Large intestine (tissue), 3 donors: ENCODE data around the gene COL18A1. TPM values are rescaled to one million over a fixed set of nuclear protein-coding genes. Genes with fewer than 3 reads are reported as not detected.
"Not testable (repeated sequence)": the region's sequence is repeated elsewhere in the genome, so short reads cannot be mapped to it uniquely, and the experiment has no call there.

ENCODE experiments used
- DNase-seq, 2 donors: peaks; one replicate each; pipeline versions ENCODE4 v3.0.0 to v3.0.0-alpha.2; 2013
- H3K27ac ChIP-seq: one replicate; pipeline ENCODE4 v1.5.1; 2013; ENCODE audit warnings: low read length
- H3K27me3 ChIP-seq: 2 replicates; pipeline ENCODE4 v1.6.1; 2013; ENCODE audit warnings: low read length; ENCODE audit not compliant: control insufficient read depth, insufficient read depth
- H3K36me3 ChIP-seq: 2 replicates; pipeline ENCODE4 v1.6.1; 2013; ENCODE audit warnings: low read length; ENCODE audit not compliant: control insufficient read depth, insufficient read depth
- H3K4me1 ChIP-seq: one replicate; pipeline ENCODE4 v1.6.1; 2013; ENCODE audit warnings: low read length; ENCODE audit not compliant: control insufficient read depth, insufficient read depth
- H3K4me3 ChIP-seq: one replicate; pipeline ENCODE4 v1.5.1; 2013; ENCODE audit warnings: low read length
- H3K9me3 ChIP-seq: one replicate; pipeline ENCODE4 v1.6.1; 2013; ENCODE audit warnings: mild to moderate bottlenecking, low read depth, low read length, moderate library complexity; ENCODE audit not compliant: control insufficient read depth
- WGBS: methylation state at CpG from one replicate; pipeline ENCODE4 v1.1.5; 2013; ENCODE audit warnings: low lambda C conversion rate; ENCODE audit not compliant: insufficient coverage; 5-methylcytosine and 5-hydroxymethylcytosine counted together
- polyA plus RNA-seq: library from polyadenylated mRNA; unstranded; fragments of 120-200 nt; gene quantifications from one replicate; pipeline ENCODE4 v1.2.1, GENCODE V29; 2013

The COL18A1 gene
- polyA plus RNA-seq, 1 donor: 44.4 TPM

- H3K4me1 ChIP-seq: peaks cover 4% of the 10 kb centered on the region
- WGBS: 80% methylated on average over 1 of the region's 14 CpGs
Observed at GRCh38 chr21:45366931-45367401, 38.0 kb upstream of the COL18A1 start.

GRCh38 chr21:45367402-45368351 is 37.3 kb upstream of the COL18A1 start:
- H3K4me1 ChIP-seq: peaks cover 4% of the 10 kb centered on the region
- DNase-seq: no peak
- no CpG with 5 or more reads among the region's 25 CpGs for WGBS
- no peak overlapping the region for H3K4me3 ChIP-seq
- no peaks in the 10 kb centered on the region for H3K27me3 ChIP-seq
- H3K27ac ChIP-seq: no peak overlapping the region
- H3K36me3 ChIP-seq: no peaks in the 10 kb centered on the region
- H3K9me3 ChIP-seq: no peaks in the 10 kb centered on the region

More at GRCh38 chr21:45366931-45367401, 38.0 kb upstream of the COL18A1 start:
- Histone ChIP-seq H3K27me3 (no peaks in the 10 kb centered on the region), H3K36me3 (no peaks in the 10 kb centered on the region), H3K27ac (no peak overlapping the region), H3K9me3 (no peaks in the 10 kb centered on the region), H3K4me3 (no peak overlapping the region)
- DNase-seq: no peak

- WGBS: 80% methylated on average over 1 of the region's 23 CpGs
- not testable (repeated sequence) for H3K36me3 ChIP-seq, H3K9me3 ChIP-seq, H3K4me3 ChIP-seq, H3K27me3 ChIP-seq, H3K27ac ChIP-seq, H3K4me1 ChIP-seq, DNase-seq
Observed at GRCh38 chr21:45369018-45369417, 35.9 kb upstream of the COL18A1 start.

- no CpG with 5 or more reads among the region's 14 CpGs for WGBS
- Histone ChIP-seq H3K9me3 (peaks cover 4% of the 10 kb centered on the region), H3K36me3 (no peaks in the 10 kb centered on the region), H3K4me3 (no peak overlapping the region), H3K4me1 (no peaks in the 10 kb centered on the region), H3K27me3 (no peaks in the 10 kb centered on the region), H3K27ac (no peak overlapping the region)
- DNase-seq: no peak
Observed at GRCh38 chr21:45370575-45370974, 34.4 kb upstream of the COL18A1 start.

GRCh38 chr21:45371081-45371480 is 33.9 kb upstream of the COL18A1 start:
- no peaks in the 10 kb centered on the region for H3K27me3 ChIP-seq
- no peak overlapping the region for H3K27ac ChIP-seq
- DNase-seq: no peak
- no peaks in the 10 kb centered on the region for H3K36me3 ChIP-seq
- peaks cover 4% of the 10 kb centered on the region for H3K9me3 ChIP-seq
- no peak overlapping the region for H3K4me3 ChIP-seq
- H3K4me1 ChIP-seq: no peaks in the 10 kb centered on the region
- no CpG with 5 or more reads among the region's 13 CpGs for WGBS

- DNase-seq: no peak
- H3K27me3 ChIP-seq: no peaks in the 10 kb centered on the region
- no peaks in the 10 kb centered on the region for H3K4me1 ChIP-seq
- H3K4me3 ChIP-seq: no peak overlapping the region
- no CpG with 5 or more reads among the region's 5 CpGs for WGBS
- H3K36me3 ChIP-seq: no peaks in the 10 kb centered on the region
- no peak overlapping the region for H3K27ac ChIP-seq
- peaks cover 4% of the 10 kb centered on the region for H3K9me3 ChIP-seq
Observed at GRCh38 chr21:45371655-45372054, 33.3 kb upstream of the COL18A1 start.

GRCh38 chr21:45372732-45373355 is 32.1 kb upstream of the COL18A1 start:
- no peak overlapping the region for H3K27ac ChIP-seq
- H3K9me3 ChIP-seq: peaks cover 4% of the 10 kb centered on the region
- 100% methylated on average over 1 of the region's 7 CpGs for WGBS
- H3K4me3 ChIP-seq: no peak overlapping the region
- no peaks in the 10 kb centered on the region for H3K4me1 ChIP-seq
- peaks cover 3% of the 10 kb centered on the region for H3K27me3 ChIP-seq
- no peaks in the 10 kb centered on the region for H3K36me3 ChIP-seq
- DNase-seq: no peak

GRCh38 chr21:45373991-45374816 is 30.8 kb upstream of the COL18A1 start:
- no peak for DNase-seq
- no CpG with 5 or more reads among the region's 15 CpGs for WGBS
- Histone ChIP-seq H3K36me3 (no peaks in the 10 kb centered on the region), H3K9me3 (peaks cover 4% of the 10 kb centered on the region), H3K27ac (no peak overlapping the region), H3K4me3 (no peak overlapping the region), H3K4me1 (no peaks in the 10 kb centered on the region), H3K27me3 (peaks cover 3% of the 10 kb centered on the region)

- H3K27ac ChIP-seq: no peak overlapping the region
- no peak for DNase-seq
- H3K4me1 ChIP-seq: no peaks in the 10 kb centered on the region
- no peak overlapping the region for H3K4me3 ChIP-seq
- H3K27me3 ChIP-seq: peaks cover 3% of the 10 kb centered on the region
- no peaks in the 10 kb centered on the region for H3K36me3 ChIP-seq
- whole genome bisulfite sequencing: no CpG with 5 or more reads among the region's 15 CpGs
- H3K9me3 ChIP-seq: peaks cover 4% of the 10 kb centered on the region
Observed at GRCh38 chr21:45374826-45375455, 30.0 kb upstream of the COL18A1 start.
